IPS DF 4.7 (cell line): ENCODE measurements around the gene CUBN.

Experiments
- DNase-seq: peaks from one replicate; pipeline ENCODE4 v3.0.0-alpha.2; 2013; ENCODE audit warnings: low spot score; ENCODE audit errors: extremely low read depth

Gene CUBN

DNA sequence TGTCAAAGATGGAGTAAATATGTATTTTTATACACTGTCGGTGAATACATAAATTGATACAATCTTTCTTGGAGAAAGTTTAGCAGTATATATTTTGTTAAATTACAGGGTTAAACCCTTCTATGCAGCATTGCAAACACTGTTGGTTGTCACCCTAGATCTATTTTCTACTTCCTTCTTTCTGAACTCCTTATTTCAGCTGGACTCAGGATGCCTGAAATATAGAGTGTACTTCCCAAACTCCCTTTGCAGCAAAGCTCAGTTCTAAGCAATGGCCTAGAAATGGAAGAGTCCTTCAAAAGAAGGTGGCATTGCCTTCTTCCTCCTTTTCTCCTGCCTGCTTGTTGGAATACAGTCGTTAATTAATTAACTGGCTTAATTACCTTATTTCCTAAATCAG, 20.6 kb downstream of the CUBN start:
- DNase-seq = no peak

- DNase-seq = no peak
Measured at GRCh38 chr10:17106991-17107390, 22.6 kb downstream of the CUBN start.

GRCh38 chr10:17101910-17102266, 27.7 kb downstream of the CUBN start:
- DNase-seq = no peak

DNA sequence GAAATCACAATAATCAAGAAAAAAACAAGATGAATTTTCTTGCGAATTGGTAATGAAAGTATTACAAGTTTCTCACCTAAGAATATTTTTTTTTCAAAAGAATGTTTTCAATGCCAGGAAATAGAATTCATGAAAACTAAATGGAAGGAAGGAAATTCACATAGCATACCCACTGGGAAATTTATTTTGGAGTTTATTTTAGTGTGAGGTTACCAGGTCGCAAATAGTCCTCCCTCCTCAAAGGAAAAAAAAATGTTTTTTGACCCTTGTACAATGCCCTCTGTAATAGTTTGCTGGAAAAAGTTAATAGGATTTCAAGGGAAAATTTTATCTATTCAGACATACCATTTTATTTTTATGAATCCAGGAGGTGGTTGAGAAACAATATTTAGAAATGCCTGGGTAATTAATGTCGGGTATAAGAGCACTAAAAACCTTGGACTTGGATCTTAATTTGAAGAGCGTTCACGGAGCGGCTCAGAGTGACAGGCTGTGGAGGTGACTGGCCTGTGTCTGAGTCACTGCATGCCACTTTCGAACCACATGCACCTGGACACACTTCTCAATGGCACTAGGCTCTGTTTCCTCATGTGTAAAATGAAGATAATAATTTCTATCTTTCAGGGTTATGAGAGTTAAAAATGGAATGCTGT, 28.2 kb downstream of the CUBN start:
- DNase-seq = no peak

DNA sequence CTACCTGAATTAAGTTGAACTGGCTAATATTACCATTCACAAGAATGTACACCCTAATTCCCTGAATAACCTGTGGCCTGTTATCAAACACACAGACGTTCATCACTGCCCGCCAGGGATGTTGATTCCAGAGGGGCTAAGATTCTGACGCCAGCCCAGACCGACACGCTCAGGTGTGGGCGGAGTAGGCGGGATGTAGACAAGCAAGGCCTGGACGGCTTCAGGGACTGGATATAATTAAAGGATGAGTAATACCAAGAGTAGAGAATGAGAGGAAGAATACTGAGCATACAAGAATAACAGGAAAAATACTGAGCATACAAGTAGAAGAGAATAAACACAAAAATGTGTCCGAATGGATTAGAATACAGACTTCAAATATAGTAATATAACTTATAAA, 29.0 kb downstream of the CUBN start:
- DNase-seq = no peak

GRCh38 chr10:17098012-17098411, 31.6 kb downstream of the CUBN start:
- no peak for DNase-seq

DNA sequence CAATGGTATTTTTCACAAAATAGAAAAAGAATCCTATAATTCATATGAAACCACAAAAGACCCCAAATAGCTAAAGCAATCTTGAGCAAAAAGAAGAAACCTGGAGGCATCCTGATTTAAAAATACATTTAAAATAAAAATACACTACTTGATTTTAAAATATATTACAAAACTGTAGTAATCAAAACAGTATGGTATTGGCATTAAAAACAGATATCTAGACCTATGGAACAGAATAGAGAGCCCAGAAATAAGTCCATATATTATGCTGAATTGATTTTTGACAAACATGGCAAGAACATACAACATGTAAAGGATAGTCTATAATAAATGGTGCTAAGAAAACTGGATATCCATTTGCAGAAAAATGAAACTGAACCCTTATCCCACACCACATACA, 34.8 kb downstream of the CUBN start:
- no peak for DNase-seq

- DNase-seq = no peak
Measured at GRCh38 chr10:17092986-17093803, 36.4 kb downstream of the CUBN start.

DNA sequence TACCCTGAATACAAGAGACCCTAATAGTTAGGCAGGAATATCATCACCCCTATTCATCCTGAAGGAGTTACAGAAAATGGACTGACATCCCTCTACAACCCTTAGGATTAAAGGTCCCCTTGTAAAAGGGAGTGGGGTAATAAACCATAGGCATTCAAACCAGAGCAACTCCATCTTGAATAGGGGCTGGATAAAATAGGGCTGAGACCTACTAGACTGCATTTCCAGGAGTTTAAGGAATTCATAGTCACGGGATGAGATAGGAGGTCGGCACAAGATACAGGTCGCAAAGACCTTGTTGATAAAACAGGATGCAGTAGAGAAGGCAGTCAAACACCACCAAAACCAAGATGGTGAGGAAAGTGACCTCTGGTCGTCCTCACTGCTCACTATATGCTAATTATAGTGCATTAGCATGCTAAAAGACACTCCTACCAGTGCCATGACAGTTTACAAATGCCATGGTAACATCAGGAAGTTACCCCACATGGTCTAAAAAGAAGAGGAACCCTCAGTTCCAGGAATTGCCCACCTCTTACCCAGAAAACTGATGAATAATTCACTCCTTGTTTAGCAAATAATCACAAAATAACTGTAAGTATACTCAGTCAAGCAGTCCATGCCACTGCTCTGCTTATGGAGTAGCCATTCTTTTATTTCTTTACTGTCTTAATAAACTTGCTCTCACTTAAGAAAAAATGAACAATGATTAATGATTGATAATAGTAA, 37.2 kb downstream of the CUBN start:
- DNase-seq = no peak

- no peak for DNase-seq
Measured at GRCh38 chr10:17088118-17088806, 41.3 kb downstream of the CUBN start.

GRCh38 chr10:17086865-17087367, 42.7 kb downstream of the CUBN start:
- no peak for DNase-seq

GRCh38 chr10:17085011-17085725, 44.4 kb downstream of the CUBN start:
- no peak for DNase-seq

- DNase-seq = no peak
Measured at GRCh38 chr10:17084258-17084657, 45.4 kb downstream of the CUBN start.

DNA sequence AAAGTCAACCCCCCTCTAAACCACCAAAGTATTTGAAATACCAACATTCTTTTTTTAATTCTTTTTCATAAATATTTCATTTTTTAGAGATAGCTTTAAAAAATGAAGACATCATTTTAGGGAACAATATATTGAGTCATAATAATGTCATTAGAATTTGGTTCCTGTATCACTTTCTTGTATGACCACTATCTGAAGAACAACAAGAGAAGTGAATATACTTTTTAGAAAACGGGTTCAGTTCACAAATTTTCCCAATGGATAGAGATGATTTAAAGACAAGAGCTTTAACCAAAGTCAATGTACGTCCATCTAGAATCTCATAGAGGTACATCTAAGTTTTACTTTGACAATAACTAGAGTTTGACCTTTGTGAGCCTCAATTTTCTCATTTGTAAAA, 48.2 kb downstream of the CUBN start:
- no peak for DNase-seq

GRCh38 chr10:17077890-17078289, 51.7 kb downstream of the CUBN start:
- no peak for DNase-seq

GRCh38 chr10:17077346-17077781, 52.2 kb downstream of the CUBN start:
- no peak for DNase-seq

DNA sequence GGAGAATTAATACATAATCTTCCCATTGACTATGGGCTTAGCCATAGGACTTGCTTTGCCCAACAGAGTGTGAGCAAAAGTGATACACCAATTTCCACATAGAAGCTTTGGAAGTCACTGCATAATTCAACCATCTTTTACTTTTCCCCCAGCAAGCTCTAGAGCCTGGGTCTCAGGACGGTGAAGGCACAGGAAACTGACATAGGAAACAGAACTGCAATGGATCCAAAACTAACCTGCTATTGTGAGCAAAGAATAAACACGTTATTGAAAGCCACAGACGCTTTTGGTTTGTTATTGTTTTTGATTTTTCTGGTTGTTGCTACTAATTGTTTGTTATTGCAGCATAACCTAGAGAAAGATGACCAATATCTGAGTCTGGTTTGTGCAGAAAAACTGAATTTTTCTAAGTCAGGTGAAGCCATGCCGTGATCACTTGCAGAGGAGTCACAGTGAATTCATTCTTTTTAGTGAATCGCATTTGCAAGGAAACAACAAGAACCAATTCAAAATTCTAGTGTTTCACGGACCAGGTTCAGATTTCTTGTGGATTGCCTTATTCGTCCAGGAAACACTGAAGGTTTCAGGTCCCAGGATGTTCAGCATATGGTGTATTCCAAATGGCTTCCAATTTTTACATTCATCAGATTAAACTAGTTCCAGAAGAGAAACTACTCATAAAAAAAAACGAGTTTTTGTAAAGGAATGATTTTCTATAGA, 52.8 kb downstream of the CUBN start:
- no peak for DNase-seq

DNA sequence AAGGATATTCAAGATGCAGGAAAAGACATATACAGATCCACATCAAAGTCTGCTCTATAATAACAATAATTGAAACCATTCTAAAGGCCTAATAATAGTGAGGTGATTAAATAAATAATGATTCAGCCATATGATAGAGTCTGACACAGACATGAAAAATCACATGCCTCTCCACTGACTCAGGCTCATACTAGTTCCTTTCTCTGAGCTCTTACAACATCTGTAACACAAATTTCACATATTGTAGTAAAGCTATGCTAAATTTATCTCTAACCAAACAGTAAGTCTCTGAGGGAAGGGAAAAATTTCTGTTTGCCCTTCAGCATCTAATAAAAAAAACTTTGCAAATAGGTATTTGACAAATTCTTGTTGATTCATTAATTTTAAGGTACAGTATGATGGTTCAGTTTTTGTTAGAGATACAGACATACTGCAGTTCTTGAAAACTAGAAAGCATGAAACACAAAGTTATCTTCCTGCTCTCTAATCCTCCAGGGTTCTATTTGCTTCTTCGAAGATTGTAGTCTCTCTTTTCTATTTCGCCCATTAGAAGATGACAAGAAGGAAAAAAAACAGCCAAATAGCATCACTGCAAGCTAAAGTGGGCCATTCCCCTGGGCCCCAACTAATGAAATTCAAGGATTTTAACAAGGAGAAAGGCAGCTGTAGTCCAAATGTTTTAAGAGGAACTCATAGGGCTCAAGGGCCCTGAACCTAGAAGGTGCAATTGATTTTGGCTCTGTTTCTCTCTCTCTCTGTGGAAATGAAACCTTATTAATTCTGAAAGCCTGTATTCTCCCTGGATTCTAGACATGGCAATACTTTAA, 53.9 kb downstream of the CUBN start:
- no peak for DNase-seq

GRCh38 chr10:17074541-17074847, 55.1 kb downstream of the CUBN start:
- DNase-seq = no peak
